Placental pericyte (primary cell): ENCODE data around the gene HOXC13. TPM values are rescaled to one million over a fixed set of nuclear protein-coding genes. Genes with fewer than 3 reads are reported as not detected.

Source experiments
- small RNA-seq: library from RNA; depleted of rRNA; stranded (forward); fragments of <200 nt; gene quantifications from one replicate; pipeline ENCODE3, GENCODE V24; 2012; ENCODE audit warnings: low replicate concordance
- total RNA-seq: library from RNA; depleted of rRNA; stranded (reverse); fragments of >200 nt; gene quantifications from 2 replicates; pipeline ENCODE4 v1.2.3, GENCODE V29; 2012

Gene HOXC13
- under 0.01 TPM in 1 of 2 replicates, not detected in the other for total RNA-seq

DNA sequence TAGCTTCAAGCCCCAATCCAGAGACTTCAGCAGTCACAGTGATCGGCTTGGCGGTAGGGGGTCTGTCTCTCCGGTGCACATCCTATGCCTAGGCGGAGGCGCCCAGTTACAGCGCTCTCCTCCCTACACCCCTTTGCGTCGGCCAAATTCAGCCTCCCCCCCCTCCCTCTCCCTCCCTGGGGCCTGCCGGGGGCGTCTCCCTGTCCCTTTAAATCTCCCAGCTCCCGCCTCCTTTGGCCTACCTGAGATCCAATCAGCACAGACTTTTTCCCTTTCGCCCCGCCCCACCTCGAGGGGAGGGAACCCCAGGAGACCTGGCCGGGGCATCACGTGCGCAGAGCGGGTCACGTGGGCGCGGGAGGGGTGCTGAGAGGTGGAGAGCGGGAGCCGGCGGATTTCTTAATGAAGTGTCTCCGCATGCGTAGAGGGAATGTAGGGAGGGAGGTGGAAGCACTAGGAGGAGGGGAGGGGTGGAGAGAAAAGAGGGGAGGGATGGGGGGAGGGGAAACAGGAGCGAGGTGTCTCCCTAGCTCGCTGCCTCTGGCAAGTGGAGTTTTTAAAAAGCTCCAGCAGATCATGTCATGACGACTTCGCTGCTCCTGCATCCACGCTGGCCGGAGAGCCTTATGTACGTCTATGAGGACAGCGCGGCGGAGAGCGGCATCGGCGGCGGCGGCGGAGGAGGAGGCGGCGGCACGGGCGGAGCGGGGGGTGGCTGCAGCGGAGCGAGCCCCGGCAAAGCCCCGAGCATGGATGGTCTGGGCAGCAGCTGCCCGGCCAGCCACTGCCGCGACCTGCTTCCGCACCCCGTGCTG, at the start of gene HOXC13:
Gene HOXC13 (plus strand): TSS at position 506 of the 815 bp plus-strand sequence. CDS start 76 bp downstream, at position 582.

DNA sequence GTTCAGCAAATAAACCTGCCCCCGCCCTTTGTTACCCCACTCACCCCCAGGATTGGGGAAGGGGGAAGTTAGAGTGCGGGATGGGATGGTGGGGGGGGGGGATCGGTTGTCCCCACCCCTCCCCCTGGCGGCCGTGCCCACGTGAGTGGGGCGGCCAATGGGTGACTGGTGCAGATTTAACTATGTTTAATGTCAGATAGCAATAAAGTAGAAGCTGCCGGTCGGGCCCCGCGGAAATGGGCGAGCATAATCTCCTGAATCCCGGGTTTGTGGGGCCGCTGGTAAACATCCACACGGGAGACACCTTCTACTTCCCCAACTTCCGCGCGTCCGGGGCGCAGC, 16.0 kb downstream of the HOXC13 start, which contains the start of gene HOXC12:
Gene HOXC12 (plus strand): TSS at position 210 of the 342 bp plus-strand sequence. CDS start 27 bp downstream, at position 237.

DNA sequence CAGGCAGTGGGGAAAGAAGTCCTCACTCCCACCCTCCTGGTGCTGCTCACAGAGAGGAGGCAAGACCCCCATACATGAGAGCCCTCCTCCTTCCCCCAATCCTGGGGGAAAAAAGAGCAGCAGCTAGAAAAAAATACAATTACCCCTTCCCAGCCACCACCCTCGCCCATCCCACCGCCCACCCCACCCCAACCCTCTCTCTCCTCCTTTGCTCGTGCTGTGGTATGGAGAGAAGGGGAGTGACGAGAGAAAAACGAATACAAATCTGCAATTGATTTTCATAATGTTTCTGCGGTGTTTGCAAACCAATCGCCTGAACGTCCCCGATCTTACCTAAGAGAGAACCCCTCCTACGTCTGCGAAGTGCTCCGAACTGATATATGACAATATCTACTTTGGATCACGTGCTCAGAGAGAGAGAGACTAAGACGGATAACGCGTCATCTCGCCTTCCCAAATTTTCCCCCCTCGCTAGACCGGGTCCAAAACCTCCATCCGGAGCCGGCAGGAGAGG, 34.1 kb downstream of the HOXC13 start, which contains the start of gene HOXC11:
Gene HOXC11 (plus strand): TSS at position 405 of the 514 bp plus-strand sequence. CDS start 116 bp downstream, outside the sequence.

GRCh38 chr12:53974084-53975063, 35.7 kb downstream of the HOXC13 start, which contains the start of gene HOTAIR:
HOTAIR (minus strand) TSS chr12:53974954.

DNA sequence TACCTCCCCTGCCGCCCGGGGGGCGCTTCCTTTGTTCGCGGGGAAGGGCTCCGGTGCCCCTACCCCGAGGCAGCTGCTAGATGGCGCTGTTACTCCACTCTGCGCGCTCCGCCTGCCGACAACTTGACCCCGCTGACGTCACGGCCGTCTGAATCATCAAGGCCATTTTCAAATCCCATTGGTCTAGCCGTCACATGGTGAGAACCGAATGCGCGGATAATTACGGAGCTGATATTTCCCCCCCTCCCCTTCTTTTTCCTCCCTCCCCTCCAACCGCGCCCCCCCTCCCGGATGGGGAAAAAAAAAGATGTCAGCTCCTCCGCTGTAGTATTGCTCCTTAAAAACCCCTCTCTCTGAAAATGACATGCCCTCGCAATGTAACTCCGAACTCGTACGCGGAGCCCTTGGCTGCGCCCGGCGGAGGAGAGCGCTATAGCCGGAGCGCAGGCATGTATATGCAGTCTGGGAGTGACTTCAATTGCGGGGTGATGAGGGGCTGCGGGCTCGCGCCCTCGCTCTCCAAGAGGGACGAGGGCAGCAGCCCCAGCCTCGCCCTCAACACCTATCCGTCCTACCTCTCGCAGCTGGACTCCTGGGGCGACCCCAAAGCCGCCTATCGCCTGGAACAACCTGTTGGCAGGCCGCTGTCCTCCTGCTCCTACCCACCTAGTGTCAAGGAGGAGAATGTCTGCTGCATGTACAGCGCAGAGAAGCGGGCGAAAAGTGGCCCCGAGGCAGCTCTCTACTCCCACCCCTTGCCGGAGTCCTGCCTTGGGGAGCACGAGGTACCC, 46.5 kb downstream of the HOXC13 start, which contains the start of gene HOXC10:
Gene HOXC10 (plus strand): TSS at position 246 of the 791 bp plus-strand sequence. CDS start 114 bp downstream, at position 360.

Small RNA genes lying within 50 kb of the gene (small RNA-seq; reads per million reads assigned to genes)
- gene AC012531.3, result not detected
- not detected for gene AC012531.4
- gene MIR196A2, result 6.9 reads per million, percentile 91 among the genes with 10 or more reads in this experiment
- gene RF01905, result not detected
- not detected for gene RF01906

Other genes starting within 250 kb of the HOXC13 start
- 68.7 and 172 TPM in 2 replicates for gene CALCOCO1, start 211.4 kb upstream of the HOXC13 start, total RNA-seq
- not detected in 2 replicates for gene CISTR, start 186.9 kb upstream of the HOXC13 start, total RNA-seq
- not detected in 2 replicates for gene HOXC12, start 16.1 kb downstream of the HOXC13 start, total RNA-seq
- gene HOXC11, start 34.3 kb downstream of the HOXC13 start, total RNA-seq, result under 0.01 and 1.1 TPM in 2 replicates
- 0.43 TPM in 1 of 2 replicates, not detected in the other for gene HOTAIR, start 36.1 kb downstream of the HOXC13 start, total RNA-seq
- 3.1 and 5.2 TPM in 2 replicates for gene HOXC10, start 46.3 kb downstream of the HOXC13 start, total RNA-seq
- 5.0 and 6.9 TPM in 2 replicates for gene HOXC9, start 61.3 kb downstream of the HOXC13 start, total RNA-seq
- gene HOXC8, start 70.2 kb downstream of the HOXC13 start, total RNA-seq, result 4.3 and 9.8 TPM in 2 replicates
- gene HOXC6, start 89.6 kb downstream of the HOXC13 start, total RNA-seq, result 4.2 and 4.8 TPM in 2 replicates
- 0.66 and 1.9 TPM in 2 replicates for gene HOXC5, start 94.2 kb downstream of the HOXC13 start, total RNA-seq
- 1.1 and 2.0 TPM in 2 replicates for gene HOXC4, start 115.0 kb downstream of the HOXC13 start, total RNA-seq